GM19324 (cell line): ENCODE results near the gene FAM13A.

Experiments used
- ATAC-seq: cut with Tn5 transposase; IDR thresholded peaks from one replicate; pipeline ENCODE4 v1.9.1; 2021; ENCODE audit warnings: mild to moderate bottlenecking, moderate library complexity; ENCODE audit not compliant: unreplicated experiment, low FRiP score

The FAM13A gene

DNA sequence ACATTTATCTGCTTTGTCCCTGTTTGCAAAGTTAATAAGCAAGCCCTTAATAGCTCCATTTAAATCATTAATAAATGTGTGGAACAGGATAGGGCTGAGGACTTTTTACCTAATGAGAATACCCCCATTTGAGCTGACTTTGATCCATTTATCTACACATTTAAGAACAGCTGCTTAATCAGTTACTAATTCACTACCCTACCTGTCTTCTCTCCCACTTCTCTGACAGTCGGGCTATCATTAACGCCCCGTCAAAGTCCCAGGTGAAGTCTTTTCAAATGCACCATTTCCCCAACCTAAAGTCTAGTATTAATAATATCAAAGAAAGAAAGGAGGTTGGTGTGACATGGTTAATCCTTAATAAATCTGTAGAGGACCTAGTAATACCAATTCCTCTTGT, 302.2 kb downstream of the FAM13A start:
- ATAC-seq = no peak

DNA sequence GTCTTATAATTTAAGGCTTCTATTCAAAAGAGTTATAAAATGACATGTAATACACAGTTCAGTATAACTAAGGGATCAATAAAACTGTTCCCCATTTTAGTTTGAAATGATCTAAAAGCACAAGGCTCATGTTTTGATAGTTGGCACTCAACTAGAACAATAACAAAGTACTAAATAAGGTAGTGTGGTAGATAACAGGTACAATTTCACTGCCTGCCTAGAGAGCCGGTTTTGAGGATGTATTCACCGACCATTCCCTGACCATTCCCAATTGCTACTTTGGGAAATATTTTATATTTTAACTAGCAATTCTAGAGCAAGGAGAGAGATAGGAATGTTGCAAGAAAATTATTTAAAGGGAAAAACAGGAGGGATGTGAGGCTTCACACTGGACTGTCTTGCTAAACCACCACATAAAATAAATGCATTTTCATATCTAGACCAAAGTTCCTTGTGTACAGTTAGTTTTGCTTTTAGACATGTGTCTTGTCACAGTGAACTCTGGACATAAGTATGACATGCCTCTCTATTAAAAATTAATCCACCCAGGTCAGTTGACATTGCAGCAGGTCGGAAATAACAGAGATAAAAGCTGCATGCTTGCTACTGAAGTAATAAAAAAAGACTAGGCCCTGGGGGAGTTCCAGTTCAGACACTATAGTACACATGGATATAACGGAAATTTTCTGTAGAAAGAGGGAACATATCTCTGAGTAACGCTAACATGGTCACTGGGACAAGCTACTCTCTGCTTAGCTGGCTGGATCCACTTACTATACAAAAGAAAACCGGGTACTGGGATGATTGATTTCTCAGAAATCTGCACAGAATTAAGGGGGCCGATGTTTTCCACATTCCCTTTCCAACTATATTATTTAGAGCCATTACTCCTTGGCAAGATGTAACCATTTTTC, 303.1 kb downstream of the FAM13A start:
- no peak for ATAC-seq

- no peak for ATAC-seq
Observed at GRCh38 chr4:88752754-88753153, 304.2 kb downstream of the FAM13A start.

DNA sequence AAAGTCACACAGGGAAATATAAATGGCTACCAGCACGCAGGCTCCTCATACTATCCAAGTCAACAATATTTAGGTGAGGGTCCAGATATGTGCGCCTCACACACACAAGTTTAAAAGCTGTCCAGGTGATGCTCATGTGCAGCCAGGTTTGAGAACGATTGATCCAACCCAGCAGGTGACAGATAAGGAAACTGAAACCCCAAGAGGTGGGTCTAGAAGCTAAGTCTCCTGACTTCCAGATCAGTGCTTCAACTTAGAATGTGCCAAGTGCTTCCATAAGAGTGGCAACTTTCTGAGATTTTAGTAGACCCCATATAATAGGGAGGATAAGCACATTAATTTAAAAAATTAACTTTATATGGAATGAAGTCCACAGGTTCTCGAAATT, 304.9 kb downstream of the FAM13A start:
- no peak for ATAC-seq

DNA sequence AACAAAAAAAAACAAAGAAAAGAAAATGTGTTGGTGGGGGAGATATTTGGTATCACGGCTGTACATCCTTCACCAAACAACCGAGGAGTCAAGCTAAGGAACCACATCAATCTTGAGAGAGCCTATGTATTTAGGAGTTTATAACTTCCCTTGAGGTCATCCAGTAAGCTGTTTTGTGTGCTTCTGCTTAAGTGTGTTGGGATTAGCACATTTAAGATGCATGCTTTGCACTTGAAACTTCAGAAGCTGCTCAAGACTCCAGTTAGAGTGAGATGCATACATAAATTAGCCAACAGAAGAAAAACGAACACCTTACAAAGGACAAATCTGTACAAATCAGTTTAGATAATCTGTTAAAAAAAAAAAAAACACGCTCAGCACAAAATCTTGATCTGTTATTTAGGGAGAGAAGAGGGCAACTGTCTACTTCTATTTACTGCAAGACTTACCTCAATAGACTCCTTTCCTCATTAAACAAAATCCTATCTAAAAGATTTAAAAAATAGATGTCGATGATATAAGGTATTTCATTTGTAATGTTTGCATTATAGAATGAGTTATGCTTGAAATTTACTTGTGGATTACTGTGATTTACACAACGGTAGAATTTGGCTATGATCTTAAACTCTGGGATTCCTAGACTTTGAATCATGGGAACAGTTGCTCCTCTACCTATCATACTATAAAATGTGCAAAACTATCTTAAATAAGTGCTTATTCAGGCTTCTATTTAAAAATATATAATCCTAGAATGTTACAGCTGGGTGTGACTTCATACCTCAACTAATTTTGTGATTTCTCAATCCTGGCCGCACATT, 305.5 kb downstream of the FAM13A start:
- ATAC-seq = no peak

GRCh38 chr4:88750369-88750768, 306.6 kb downstream of the FAM13A start:
- ATAC-seq = no peak

GRCh38 chr4:88747351-88747750, 309.6 kb downstream of the FAM13A start:
- ATAC-seq = no peak

GRCh38 chr4:88746206-88746605, 310.8 kb downstream of the FAM13A start:
- ATAC-seq = no peak

GRCh38 chr4:88745581-88746163, 311.3 kb downstream of the FAM13A start:
- ATAC-seq = no peak

- ATAC-seq = no peak
Observed at GRCh38 chr4:88745175-88745574, 311.8 kb downstream of the FAM13A start.

DNA sequence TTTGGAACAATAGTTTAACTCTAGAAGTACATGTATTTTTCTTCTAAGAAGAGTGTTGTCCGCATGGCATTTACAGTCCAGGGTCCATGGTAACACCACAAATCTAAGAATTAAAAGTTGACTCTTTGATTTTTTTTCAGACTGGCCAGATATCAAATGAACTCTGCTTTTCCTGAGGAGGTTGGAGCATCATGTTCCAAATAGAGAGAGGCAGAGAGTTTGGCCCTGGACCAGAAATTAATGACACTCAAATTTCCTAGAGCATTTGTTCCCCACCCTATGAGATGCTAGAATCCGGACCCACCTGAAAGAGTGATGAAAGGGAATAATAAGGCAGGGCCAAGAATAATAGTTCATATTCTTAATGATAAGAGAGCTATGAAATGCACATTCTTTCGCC, 312.4 kb downstream of the FAM13A start:
- no peak for ATAC-seq

- ATAC-seq = no peak
Observed at GRCh38 chr4:88743696-88744095, 313.3 kb downstream of the FAM13A start.

GRCh38 chr4:88742561-88742960, 314.4 kb downstream of the FAM13A start:
- no peak for ATAC-seq

DNA sequence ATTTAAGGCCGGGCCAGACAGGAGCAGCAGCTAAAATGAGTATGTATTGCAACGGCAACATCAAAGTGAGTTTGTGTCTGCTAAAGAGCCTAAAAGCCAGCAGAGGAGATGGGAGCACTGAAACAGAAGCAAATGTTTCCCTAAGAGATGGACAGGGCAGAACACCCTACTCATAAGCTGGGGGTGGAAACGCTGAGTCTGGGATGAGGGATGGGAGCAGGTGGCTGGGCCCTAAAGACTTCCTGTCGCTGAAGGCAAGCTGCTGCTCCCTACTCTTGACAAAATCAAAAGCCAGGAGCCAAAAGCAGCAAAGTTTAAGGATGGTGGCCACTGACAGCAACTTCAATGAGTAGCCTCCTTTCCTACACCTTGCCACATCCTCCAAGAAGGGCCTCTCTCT, 318.8 kb downstream of the FAM13A start:
- no peak for ATAC-seq

DNA sequence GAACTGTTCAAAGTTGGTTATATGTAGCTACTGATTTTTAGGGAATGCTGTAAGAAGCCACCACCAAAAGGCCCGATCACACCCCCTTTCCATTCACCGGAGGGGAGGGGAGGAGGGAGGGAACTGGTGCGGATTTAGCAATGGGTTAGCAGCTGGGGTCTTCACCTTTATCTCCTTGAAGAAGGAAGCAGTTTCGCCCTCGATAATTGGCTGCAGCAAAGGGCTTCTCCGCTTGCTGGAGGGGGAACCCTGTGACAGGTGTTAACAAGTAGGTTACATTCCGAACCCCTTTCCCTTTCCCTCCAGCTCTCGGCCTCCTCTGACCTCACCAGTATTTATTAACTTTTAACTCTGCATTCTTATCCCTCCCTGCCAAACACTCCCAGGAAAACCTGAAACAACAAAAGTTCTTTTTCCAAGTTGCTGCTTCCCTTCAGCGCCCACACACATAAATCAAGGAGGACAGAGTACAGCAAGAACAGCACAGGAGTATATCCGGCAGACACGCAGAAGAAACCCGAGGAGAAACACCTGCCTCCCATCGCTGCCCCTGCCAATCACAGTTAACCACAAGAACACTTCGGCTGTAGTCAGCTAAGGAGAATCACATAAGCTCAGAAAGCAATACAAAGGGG, 319.6 kb downstream of the FAM13A start:
- no peak for ATAC-seq

DNA sequence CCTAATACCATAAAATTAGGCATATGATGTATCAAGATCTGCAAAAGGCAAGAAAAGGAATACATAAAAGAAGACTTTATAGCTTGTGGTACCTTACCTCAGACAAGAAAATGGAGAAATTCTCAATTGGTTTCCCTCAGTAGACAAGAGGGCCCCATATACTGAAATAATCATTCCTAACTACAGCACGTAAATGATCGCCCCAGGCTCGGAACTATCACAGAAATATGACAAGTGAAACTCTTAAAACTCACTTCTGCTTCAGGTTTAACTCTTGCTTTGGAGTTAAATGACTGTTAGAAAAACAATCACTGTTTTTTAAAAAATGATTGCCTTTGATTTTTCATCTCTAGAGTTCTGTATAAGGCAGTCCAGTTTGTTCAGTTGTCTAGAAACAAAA, 320.7 kb downstream of the FAM13A start:
- no peak for ATAC-seq

DNA sequence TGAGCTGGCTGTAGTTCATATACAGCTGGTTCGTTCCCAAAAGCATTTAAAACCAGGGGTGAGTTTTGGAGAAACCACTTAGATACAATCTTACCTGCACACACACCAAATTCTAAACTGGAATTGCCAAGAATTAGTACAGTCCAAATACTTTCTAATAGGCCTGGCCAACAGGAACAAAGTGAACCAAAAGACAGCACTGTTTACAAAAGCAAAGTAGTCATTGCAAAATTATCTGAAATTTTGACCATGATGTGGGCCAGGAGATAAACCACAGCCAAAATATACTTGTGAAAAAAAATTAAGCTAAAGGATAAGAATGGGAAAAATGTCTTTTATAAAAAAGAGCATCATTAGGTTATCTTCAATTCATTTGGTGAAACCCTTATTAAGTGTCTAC, 321.4 kb downstream of the FAM13A start:
- ATAC-seq = no peak

- ATAC-seq = no peak
Observed at GRCh38 chr4:88734403-88734949, 322.5 kb downstream of the FAM13A start.

DNA sequence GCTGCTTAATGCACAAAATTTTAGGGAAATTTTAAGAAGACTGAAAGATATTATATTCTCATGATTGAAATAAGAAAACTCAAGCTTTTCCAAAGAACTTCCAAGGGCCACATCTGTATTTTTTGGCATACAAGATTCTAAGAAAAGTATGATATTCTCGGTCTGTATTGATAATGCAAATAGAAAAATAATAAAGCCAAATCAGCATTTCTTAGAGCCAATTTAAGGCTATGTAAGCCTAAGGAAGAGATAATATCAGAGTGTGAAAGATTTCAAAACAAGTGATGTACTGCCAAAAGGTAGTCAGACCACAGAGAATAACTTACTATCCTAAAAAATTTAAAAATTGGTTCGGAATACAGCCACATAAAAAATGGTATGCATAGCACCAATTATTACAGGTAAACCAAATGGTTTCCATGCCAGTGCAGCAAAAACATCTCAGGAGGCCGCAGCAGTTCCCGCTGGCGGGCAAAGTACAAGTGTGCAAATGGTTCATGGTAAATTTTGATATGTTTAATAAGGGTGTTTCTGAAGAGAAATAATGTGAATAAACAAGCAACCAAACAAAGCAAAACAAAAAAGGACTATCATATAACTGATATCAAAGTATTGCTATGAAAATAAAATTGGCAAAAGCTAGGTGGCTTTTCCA, 324.1 kb downstream of the FAM13A start:
- ATAC-seq = no peak

DNA sequence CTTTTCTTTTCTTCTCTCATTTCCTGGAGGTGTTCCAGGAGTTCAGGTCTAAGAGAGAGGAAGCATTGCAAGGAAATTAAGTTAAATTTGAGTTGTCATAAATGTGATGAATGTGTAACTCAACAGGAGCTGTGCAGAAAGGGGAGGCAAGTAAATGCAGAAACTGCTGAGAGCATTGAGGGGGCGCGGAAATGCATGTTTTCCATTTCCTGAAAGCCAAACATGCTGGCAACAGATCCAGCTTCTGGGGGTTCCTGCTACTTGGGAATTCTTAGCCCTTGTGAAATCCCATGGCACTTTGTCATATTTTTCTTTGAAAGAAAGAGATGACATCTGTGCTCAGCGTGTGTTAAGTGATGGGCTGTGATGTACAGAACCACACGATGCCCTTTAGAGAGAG, 325.6 kb downstream of the FAM13A start:
- no peak for ATAC-seq
